Mesendoderm (in vitro differentiated cells): ENCODE measurements around the gene ATP6V0E1.

Experiments used
- DNase-seq: peaks from one replicate; pipeline ENCODE4 v3.0.0; 2013
- H2AK5ac ChIP-seq: 2 replicates; pipeline ENCODE4 v1.6.1; 2013; ENCODE audit warnings: low read length, inconsistent platforms
- H2BK120ac ChIP-seq: 2 replicates; pipeline ENCODE4 v1.6.1; 2013; ENCODE audit warnings: low read depth, mild to moderate bottlenecking, low read length, moderate library complexity, mixed read lengths
- H2BK15ac ChIP-seq: replicated peaks from 2 replicates; pipeline ENCODE4 v1.6.1; 2013; ENCODE audit warnings: low read depth, mild to moderate bottlenecking, moderate library complexity
- H2BK5ac ChIP-seq: 2 replicates; pipeline ENCODE4 v1.6.1; 2013; ENCODE audit warnings: low read length, inconsistent platforms
- H3K18ac ChIP-seq: 2 replicates; pipeline ENCODE4 v1.6.1; 2013; ENCODE audit warnings: mild to moderate bottlenecking, low read length, mixed read lengths
- H3K23ac ChIP-seq: one replicate; pipeline ENCODE4 v1.6.1; 2013; ENCODE audit warnings: low read length
- H3K27ac ChIP-seq: 2 replicates; pipeline ENCODE4 v1.5.1; 2013; ENCODE audit warnings: low read depth, mild to moderate bottlenecking, inconsistent platforms, low read length, moderate library complexity
- H3K27me3 ChIP-seq: 2 replicates; pipeline ENCODE4 v1.6.1; 2013; ENCODE audit warnings: low read length, control low read depth, mild to moderate bottlenecking, inconsistent platforms; ENCODE audit not compliant: insufficient read depth, poor library complexity
- H3K36me3 ChIP-seq: 2 replicates; pipeline ENCODE4 v1.6.1; 2013; ENCODE audit warnings: low read length, inconsistent platforms; ENCODE audit not compliant: control insufficient read depth, insufficient read depth
- H3K4ac ChIP-seq: one replicate; pipeline ENCODE4 v1.6.1; 2013; ENCODE audit warnings: low read depth, mild to moderate bottlenecking, low read length, moderate library complexity
- H3K4me1 ChIP-seq: 2 replicates; pipeline ENCODE4 v1.6.1; 2013; ENCODE audit warnings: low read depth, low read length, inconsistent platforms; ENCODE audit not compliant: control insufficient read depth
- H3K4me2 ChIP-seq: 2 replicates; pipeline ENCODE4 v1.6.1; 2013; ENCODE audit warnings: low read length
- H3K4me3 ChIP-seq: 2 replicates; pipeline ENCODE4 v1.5.1; 2013; ENCODE audit warnings: mild to moderate bottlenecking, low read length
- H3K56ac ChIP-seq: one replicate; pipeline ENCODE4 v1.6.1; 2013; ENCODE audit warnings: low read length
- H3K79me1 ChIP-seq: 2 replicates; pipeline ENCODE4 v1.6.1; 2013; ENCODE audit warnings: low read length, inconsistent platforms
- H3K79me2 ChIP-seq: 2 replicates; pipeline ENCODE4 v1.6.1; 2013; ENCODE audit warnings: mild to moderate bottlenecking, low read length; ENCODE audit not compliant: control insufficient read depth, insufficient read depth
- H3K9ac ChIP-seq: 2 replicates; pipeline ENCODE4 v1.6.1; 2013; ENCODE audit warnings: low read length, inconsistent platforms
- H4K5ac ChIP-seq: one replicate; pipeline ENCODE4 v1.6.1; 2013; ENCODE audit warnings: low read length
- H4K8ac ChIP-seq: one replicate; pipeline ENCODE4 v1.6.1; 2013; ENCODE audit warnings: low read depth, mild to moderate bottlenecking, control low read depth, low read length, moderate library complexity
- WGBS: extraction: QIAGEN DNeasy Blood & Tissue Kit; methylation state at CpG from one replicate; pipeline ENCODE4 v1.1.7; 2013; ENCODE audit warnings: low lambda C conversion rate, missing lambda C conversion rate; ENCODE audit not compliant: insufficient coverage; ENCODE audit errors: extremely low coverage; 5-methylcytosine and 5-hydroxymethylcytosine counted together

Gene ATP6V0E1

DNA sequence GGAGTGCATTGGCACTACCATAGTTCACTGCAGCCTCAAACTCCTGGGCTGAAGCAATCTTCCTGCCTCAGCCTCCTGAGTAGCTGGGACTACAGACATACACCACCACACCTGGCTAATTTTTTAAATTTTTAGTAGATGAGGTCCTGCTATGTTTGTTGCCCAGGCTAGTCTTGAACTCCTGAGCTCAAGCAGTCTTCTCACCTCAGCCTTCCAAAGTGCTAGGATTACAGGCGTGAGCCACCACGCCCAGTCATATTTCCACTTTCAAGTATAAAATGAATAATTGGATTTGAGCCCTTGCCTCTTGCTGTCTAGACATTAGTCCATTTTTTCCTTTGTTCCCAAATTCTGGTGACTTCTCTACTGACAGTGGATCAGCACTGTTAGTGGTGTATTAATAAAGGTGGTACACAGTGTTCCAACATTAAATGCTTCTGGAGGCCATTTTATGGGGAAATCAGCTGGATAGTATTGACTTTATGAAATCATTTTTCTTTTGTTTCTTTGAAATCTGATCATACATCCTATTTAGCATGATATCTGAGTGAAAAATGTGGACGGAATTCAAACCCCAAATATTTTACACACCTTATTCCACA lies 15.9 kb downstream of the ATP6V0E1 start:
- no CpG with 5 or more reads among the region's 3 CpGs for WGBS
- H2BK120ac ChIP-seq: no peak overlapping the region
- no peak overlapping the region for H2AK5ac ChIP-seq
- H3K79me2 ChIP-seq: peaks cover 18% of the 10 kb centered on the region
- no peak for DNase-seq
- H3K79me1 ChIP-seq: peaks cover 16% of the 10 kb centered on the region
- H4K8ac ChIP-seq: no peak overlapping the region
- no peak overlapping the region for H2BK5ac ChIP-seq
- H3K23ac ChIP-seq: no peak overlapping the region
- H3K36me3 ChIP-seq: peaks cover 2% of the 10 kb centered on the region
- no peak overlapping the region for H4K5ac ChIP-seq
- no peak overlapping the region for H3K4me2 ChIP-seq
- no peak overlapping the region for H3K4me3 ChIP-seq
- H3K4ac ChIP-seq: no peak overlapping the region
- H3K18ac ChIP-seq: no peak overlapping the region
- H2BK15ac ChIP-seq: no peak overlapping the region
- no peaks in the 10 kb centered on the region for H3K27me3 ChIP-seq
- H3K27ac ChIP-seq: no peak overlapping the region
- no peak overlapping the region for H3K9ac ChIP-seq
- peaks cover 2% of the 10 kb centered on the region for H3K4me1 ChIP-seq
- H3K56ac ChIP-seq: no peak overlapping the region

DNA sequence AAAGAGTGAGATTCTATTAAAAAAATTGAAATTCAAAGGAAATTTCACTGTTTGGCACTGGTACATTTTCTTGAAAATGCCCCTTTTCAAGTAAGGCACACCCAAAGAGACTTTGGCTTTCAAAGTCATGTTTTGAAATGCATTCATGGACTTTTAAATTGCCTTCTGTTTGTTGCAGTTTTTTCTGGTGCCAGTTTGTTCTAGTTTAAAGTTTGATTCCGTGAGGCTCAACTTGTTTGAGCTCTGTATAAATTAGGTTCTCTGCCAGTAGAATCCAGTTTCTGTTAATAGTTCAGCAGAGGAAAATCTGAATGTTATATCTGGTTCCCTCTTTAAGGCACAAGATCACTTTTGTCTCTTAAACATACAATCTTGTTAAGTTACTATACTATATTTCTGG lies 16.4 kb downstream of the ATP6V0E1 start:
- Histone ChIP-seq H3K79me2 (peaks cover 21% of the 10 kb centered on the region), H2BK120ac (no peak overlapping the region), H3K4me3 (no peak overlapping the region), H4K5ac (no peak overlapping the region), H3K4me1 (peaks cover 2% of the 10 kb centered on the region), H3K18ac (no peak overlapping the region), H3K56ac (no peak overlapping the region), H3K4ac (no peak overlapping the region), H3K23ac (no peak overlapping the region), H2AK5ac (no peak overlapping the region), H3K27ac (no peak overlapping the region), H3K79me1 (peaks cover 19% of the 10 kb centered on the region), H3K4me2 (no peak overlapping the region), H4K8ac (no peak overlapping the region), H3K36me3 (peaks cover 2% of the 10 kb centered on the region), H2BK5ac (no peak overlapping the region), H3K9ac (no peak overlapping the region), H3K27me3 (no peaks in the 10 kb centered on the region), H2BK15ac (no peak overlapping the region)
- no CpG with 5 or more reads among the region's 1 CpG for WGBS
- no peak for DNase-seq

DNA sequence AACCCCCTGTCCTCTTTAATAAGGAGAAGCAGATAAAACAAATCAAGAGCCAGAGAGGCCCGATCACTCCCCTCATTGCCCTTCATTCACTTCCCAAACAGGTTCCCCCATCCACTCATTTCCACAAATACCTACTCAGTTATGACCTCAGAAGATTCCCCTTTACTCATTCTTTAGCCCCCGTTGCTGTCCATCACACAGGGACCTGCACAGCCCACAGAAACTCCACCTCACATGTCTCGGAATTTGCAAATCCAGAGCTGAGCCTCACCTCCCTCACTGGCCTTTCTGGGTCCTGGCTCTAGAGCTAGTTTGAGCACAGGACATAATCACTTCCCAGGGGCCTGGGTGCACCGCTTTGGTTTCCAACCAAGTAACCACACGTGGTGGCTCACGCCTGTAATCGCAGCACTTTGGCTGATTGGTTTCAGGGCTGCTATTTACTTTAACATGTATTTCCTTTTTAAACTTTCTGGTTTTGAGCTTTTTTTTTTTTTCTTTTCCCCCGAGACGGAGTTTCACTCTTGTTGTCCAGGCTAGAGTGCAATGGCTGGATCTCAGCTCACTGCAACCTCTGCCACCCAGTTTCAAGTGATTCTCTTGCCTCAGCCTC lies 17.8 kb downstream of the ATP6V0E1 start:
- Histone ChIP-seq H3K36me3 (no peaks in the 10 kb centered on the region), H2BK15ac (no peak overlapping the region), H2AK5ac (no peak overlapping the region), H3K56ac (no peak overlapping the region), H4K5ac (no peak overlapping the region), H3K4me2 (no peak overlapping the region), H3K9ac (no peak overlapping the region), H3K79me1 (peaks cover 19% of the 10 kb centered on the region), H2BK120ac (no peak overlapping the region), H3K18ac (no peak overlapping the region), H3K27ac (no peak overlapping the region), H2BK5ac (no peak overlapping the region), H3K79me2 (peaks cover 21% of the 10 kb centered on the region), H4K8ac (no peak overlapping the region), H3K4me3 (no peak overlapping the region), H3K4me1 (peaks cover 2% of the 10 kb centered on the region), H3K4ac (no peak overlapping the region), H3K27me3 (no peaks in the 10 kb centered on the region), H3K23ac (no peak overlapping the region)
- no peak for DNase-seq
- no CpG with 5 or more reads among the region's 9 CpGs for WGBS

GRCh38 chr5:173003360-173003759 lies 19.8 kb downstream of the ATP6V0E1 start:
- Histone ChIP-seq H3K9ac (no peak overlapping the region), H3K18ac (no peak overlapping the region), H3K27me3 (no peaks in the 10 kb centered on the region), H2BK15ac (no peak overlapping the region), H3K79me2 (peaks cover 27% of the 10 kb centered on the region), H3K56ac (no peak overlapping the region), H3K4ac (no peak overlapping the region), H3K4me3 (no peak overlapping the region), H2BK5ac (no peak overlapping the region), H2BK120ac (no peak overlapping the region), H4K5ac (no peak overlapping the region), H3K79me1 (peaks cover 27% of the 10 kb centered on the region), H2AK5ac (no peak overlapping the region), H3K27ac (no peak overlapping the region), H3K4me2 (no peak overlapping the region), H3K23ac (no peak overlapping the region), H3K4me1 (peaks cover 2% of the 10 kb centered on the region), H4K8ac (no peak overlapping the region), H3K36me3 (no peaks in the 10 kb centered on the region)
- WGBS: no CpG with 5 or more reads among the region's 3 CpGs
- DNase-seq: no peak

GRCh38 chr5:173004013-173004412 lies 20.4 kb downstream of the ATP6V0E1 start:
- Histone ChIP-seq H3K4ac (no peak overlapping the region), H2BK15ac (no peak overlapping the region), H3K36me3 (no peaks in the 10 kb centered on the region), H3K4me1 (peaks cover 2% of the 10 kb centered on the region), H2BK5ac (no peak overlapping the region), H3K27me3 (no peaks in the 10 kb centered on the region), H4K8ac (no peak overlapping the region), H3K27ac (no peak overlapping the region), H3K23ac (no peak overlapping the region), H3K9ac (no peak overlapping the region), H3K56ac (no peak overlapping the region), H2BK120ac (no peak overlapping the region), H3K18ac (no peak overlapping the region), H3K79me1 (peaks cover 27% of the 10 kb centered on the region), H2AK5ac (no peak overlapping the region), H3K4me2 (no peak overlapping the region), H3K4me3 (no peak overlapping the region), H4K5ac (no peak overlapping the region), H3K79me2 (peaks cover 27% of the 10 kb centered on the region)
- WGBS: no CpG with 5 or more reads among the region's 2 CpGs
- no peak for DNase-seq

DNA sequence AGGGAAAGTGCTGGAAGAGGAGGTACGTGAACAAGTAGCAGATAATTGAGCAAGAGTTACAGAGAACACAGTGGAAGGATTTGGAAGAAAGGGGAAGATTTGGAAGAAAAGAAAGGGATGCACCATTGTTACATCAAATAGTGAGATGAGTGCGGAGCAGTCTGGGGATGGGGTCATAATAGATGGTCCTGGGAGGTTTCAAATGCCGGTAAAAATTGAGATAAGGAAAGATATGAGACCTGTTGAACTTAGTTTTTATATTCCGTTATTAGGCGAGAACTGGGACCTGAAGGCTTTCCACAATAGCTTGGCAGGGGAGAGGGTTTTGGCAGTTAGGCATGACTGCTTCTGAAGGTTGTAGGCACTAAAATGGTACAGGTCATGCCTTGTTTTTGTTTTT lies 20.9 kb downstream of the ATP6V0E1 start:
- no peaks in the 10 kb centered on the region for H3K36me3 ChIP-seq
- H3K4me2 ChIP-seq: no peak overlapping the region
- H4K8ac ChIP-seq: no peak overlapping the region
- H3K18ac ChIP-seq: no peak overlapping the region
- WGBS: no CpG with 5 or more reads among the region's 5 CpGs
- no peak overlapping the region for H2BK15ac ChIP-seq
- no peak overlapping the region for H2BK120ac ChIP-seq
- no peak overlapping the region for H3K23ac ChIP-seq
- H4K5ac ChIP-seq: no peak overlapping the region
- H3K27ac ChIP-seq: no peak overlapping the region
- no peak overlapping the region for H2AK5ac ChIP-seq
- H3K4me3 ChIP-seq: no peak overlapping the region
- H3K4ac ChIP-seq: no peak overlapping the region
- peaks cover 27% of the 10 kb centered on the region for H3K79me2 ChIP-seq
- no peak overlapping the region for H2BK5ac ChIP-seq
- H3K9ac ChIP-seq: no peak overlapping the region
- DNase-seq: no peak
- H3K27me3 ChIP-seq: no peaks in the 10 kb centered on the region
- peaks cover 26% of the 10 kb centered on the region for H3K79me1 ChIP-seq
- no peak overlapping the region for H3K56ac ChIP-seq
- peaks cover 2% of the 10 kb centered on the region for H3K4me1 ChIP-seq
